ENCODE data around the gene PTK7. TPM values are rescaled to one million over a fixed set of nuclear protein-coding genes. Genes with fewer than 3 reads are reported as not detected.

The PTK7 gene
- total and polyA plus RNA-seq, 2 donors (not counting 1 experiment from before 2014, with no cell fraction given): not detected

DNA sequence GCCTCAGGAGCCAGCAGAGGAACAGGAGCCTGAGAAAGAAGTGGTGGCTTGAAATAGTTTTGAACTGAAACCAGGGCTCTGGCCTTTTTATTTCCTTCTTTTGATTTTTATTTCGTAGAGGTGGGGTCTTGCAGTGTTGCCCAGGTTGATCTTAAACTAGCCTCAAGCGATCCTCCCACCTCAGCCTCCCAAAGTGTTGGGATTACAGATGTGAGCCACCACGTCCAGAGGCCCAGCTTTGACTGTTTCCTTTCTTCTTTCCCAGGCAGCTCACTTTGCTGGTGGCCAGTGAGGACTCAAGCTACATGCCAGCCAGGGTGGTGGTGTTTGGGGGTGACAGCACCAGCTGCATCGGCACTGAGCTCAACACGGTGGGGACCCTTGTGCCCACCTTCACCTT, 126.3 kb downstream of the PTK7 start:
- Histone ChIP-seq H3K27me3 (replicated peaks in 1 of 4; ENCODE audit: control extremely low read depth in 1 of 4, control insufficient read depth in 3 of 4, insufficient read depth in 4 of 4, low read length in 3 of 4) (no peaks in the 10 kb centered on the region), H3K4me2 (replicated peaks; ENCODE audit: low read depth, low read length, poor library complexity, severe bottlenecking) (no peak overlapping the region), H3K4me1 (ENCODE audit: control insufficient read depth in 2 of 2, insufficient read depth in 2 of 2, low read length in 2 of 2) (no peaks in the 10 kb centered on the region), H3K79me2 (ENCODE audit: control insufficient read depth, insufficient read depth, low read length) (no peaks in the 10 kb centered on the region), H3K4me3 (ENCODE audit: control extremely low read depth in 1 of 5, extremely low read depth in 1 of 5, insufficient read depth in 1 of 5, low read depth in 2 of 5, low read length in 4 of 5) (no peak overlapping the region), H3K27ac (ENCODE audit: low read length in 2 of 2) (no peak overlapping the region), H3K36me3 (replicated peaks in 1 of 2; ENCODE audit: control extremely low read depth in 1 of 2, control insufficient read depth in 1 of 2, extremely low read depth in 1 of 2, insufficient read depth in 2 of 2, low read length in 1 of 2) (peaks cover 0 to 41% of the 10 kb centered on the region in 2 experiments), H4K20me1 (ENCODE audit: control insufficient read depth, insufficient read depth, low read length, poor library complexity, severe bottlenecking) (no peaks in the 10 kb centered on the region), H3K9ac (ENCODE audit: low read length) (no peak overlapping the region), H3K9me3 (ENCODE audit: control extremely low read depth in 1 of 3, control insufficient read depth in 2 of 3, insufficient read depth in 1 of 3, low read length in 2 of 3) (no peaks in the 10 kb centered on the region), H2AFZ (ENCODE audit: insufficient read depth, low read depth, low read length, poor library complexity, severe bottlenecking) (no peak overlapping the region)
- ChIA-PET CTCF (no interaction called here), POLR2A (no interaction called here)
- intact Hi-C loops (cut with micrococcal nuclease): no loop called here
- TF ChIP-seq EZH2 (IDR thresholded peaks at IDR 0.05; ENCODE audit: borderline replicate concordance, insufficient read depth, low read depth, low read length, poor library complexity, severe bottlenecking) (no peak), CTCF (IDR thresholded peaks at IDR 0.05) (no peak)
- no peak overlapping the region for H3K27ac Mint-ChIP-seq
- ATAC-seq (ENCODE audit: low read depth): no peak
- no peak overlapping the region for H3K4me3 Mint-ChIP-seq
- DNase-seq: no peak
- H3K27me3 Mint-ChIP-seq: no peaks in the 10 kb centered on the region
- H3K9me3 Mint-ChIP-seq (ENCODE audit: insufficient read depth): no peaks in the 10 kb centered on the region
- WGBS (ENCODE audit: insufficient coverage): 92% methylated on average over 2 of the region's 5 CpGs
- no peaks in the 10 kb centered on the region for H3K4me1 Mint-ChIP-seq

DNA sequence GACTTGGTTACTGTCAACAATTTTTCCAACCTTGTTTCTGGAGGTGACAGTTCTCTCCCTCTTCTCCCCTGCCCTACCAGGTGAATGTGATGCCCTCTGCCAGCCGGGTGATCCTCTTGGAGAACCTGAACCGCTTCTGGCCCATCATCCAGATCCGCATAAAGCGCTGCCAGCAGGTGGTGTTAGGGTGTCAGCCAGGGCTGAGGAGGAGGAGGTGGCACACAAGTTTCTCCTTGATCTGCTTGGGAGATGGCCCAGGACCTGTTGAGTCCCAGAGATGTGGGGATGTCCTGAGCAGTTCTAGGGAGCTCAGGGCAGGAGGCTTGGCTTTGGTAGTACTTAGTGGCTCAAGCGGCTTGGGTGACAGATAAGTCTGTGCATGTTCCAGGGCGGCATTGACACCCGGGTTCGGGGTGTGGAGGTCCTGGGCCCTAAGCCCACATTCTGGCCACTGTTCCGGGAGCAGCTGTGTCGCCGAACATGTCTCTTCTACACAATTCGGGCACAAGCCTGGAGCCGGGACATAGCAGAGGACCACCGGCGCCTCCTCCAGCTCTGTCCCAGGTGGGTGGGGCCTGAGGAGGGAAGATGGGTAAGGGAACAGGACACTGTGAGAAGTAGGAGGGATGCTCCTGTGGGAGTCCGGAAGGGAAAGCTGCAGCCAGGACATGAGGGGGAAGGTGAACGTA, 127.1 kb downstream of the PTK7 start:
- Histone ChIP-seq H3K27me3 (replicated peaks in 1 of 4; ENCODE audit: control extremely low read depth in 1 of 4, control insufficient read depth in 3 of 4, insufficient read depth in 4 of 4, low read length in 3 of 4) (no peaks in the 10 kb centered on the region), H3K79me2 (ENCODE audit: control insufficient read depth, insufficient read depth, low read length) (no peaks in the 10 kb centered on the region), H3K36me3 (replicated peaks in 1 of 2; ENCODE audit: control extremely low read depth in 1 of 2, control insufficient read depth in 1 of 2, extremely low read depth in 1 of 2, insufficient read depth in 2 of 2, low read length in 1 of 2) (peaks cover 0 to 36% of the 10 kb centered on the region in 2 experiments), H3K9me3 (ENCODE audit: control extremely low read depth in 1 of 3, control insufficient read depth in 2 of 3, insufficient read depth in 1 of 3, low read length in 2 of 3) (no peaks in the 10 kb centered on the region), H2AFZ (ENCODE audit: insufficient read depth, low read depth, low read length, poor library complexity, severe bottlenecking) (no peak overlapping the region), H4K20me1 (ENCODE audit: control insufficient read depth, insufficient read depth, low read length, poor library complexity, severe bottlenecking) (no peaks in the 10 kb centered on the region), H3K9ac (ENCODE audit: low read length) (no peak overlapping the region), H3K4me1 (ENCODE audit: control insufficient read depth in 2 of 2, insufficient read depth in 2 of 2, low read length in 2 of 2) (no peaks in the 10 kb centered on the region), H3K4me3 (ENCODE audit: control extremely low read depth in 1 of 5, extremely low read depth in 1 of 5, insufficient read depth in 1 of 5, low read depth in 2 of 5, low read length in 4 of 5) (no peak overlapping the region), H3K4me2 (replicated peaks; ENCODE audit: low read depth, low read length, poor library complexity, severe bottlenecking) (no peak overlapping the region), H3K27ac (ENCODE audit: low read length in 2 of 2) (no peak overlapping the region)
- ChIA-PET CTCF (no interaction called here), POLR2A (no interaction called here)
- 95% methylated on average over 13 of the region's 17 CpGs for WGBS (ENCODE audit: insufficient coverage)
- no peak overlapping the region for H3K27ac Mint-ChIP-seq
- no peak overlapping the region for H3K4me3 Mint-ChIP-seq
- no peak for DNase-seq
- H3K4me1 Mint-ChIP-seq: no peaks in the 10 kb centered on the region
- H3K27me3 Mint-ChIP-seq: no peaks in the 10 kb centered on the region
- intact Hi-C loops (cut with micrococcal nuclease): no loop called here
- H3K9me3 Mint-ChIP-seq (ENCODE audit: insufficient read depth): no peaks in the 10 kb centered on the region
- no peak for ATAC-seq (ENCODE audit: low read depth)
- TF ChIP-seq CTCF (IDR thresholded peaks at IDR 0.05): no peak
